Testis (tissue), 3 donors: ENCODE results near the gene COX17. TPM values are rescaled to one million over a fixed set of nuclear protein-coding genes. Genes with fewer than 3 reads are reported as not detected.

Experiments
- DNase-seq: peaks from one replicate; pipeline ENCODE4 v3.0.0-alpha.2; 2019
- H3K27ac ChIP-seq, 2 donors: fragments of 200-600 bp; sonication (generic); one replicate each; pipeline ENCODE4 v1.5.1; 2019
- H3K27me3 ChIP-seq: fragments of 200-600 bp; sonication (generic); one replicate; pipeline ENCODE4 v1.5.1; 2019
- H3K36me3 ChIP-seq: fragments of 200-600 bp; sonication (generic); one replicate; pipeline ENCODE4 v1.5.1; 2017; ENCODE audit warnings: low read depth; ENCODE audit errors: missing control alignments
- H3K4me1 ChIP-seq: fragments of 200-600 bp; sonication (generic); one replicate; pipeline ENCODE4 v1.5.1; 2019
- H3K4me3 ChIP-seq, 2 donors: fragments of 200-600 bp; sonication (generic); one replicate each; pipeline ENCODE4 v1.5.1; 2017 to 2019
- H3K9me3 ChIP-seq: fragments of 200-600 bp; sonication (generic); one replicate; pipeline ENCODE4 v1.5.1; 2017
- POLR2A ChIP-seq: fragments of 450-650 bp; IDR thresholded peaks from one replicate; pipeline ENCODE4 v1.6.1; 2017; ENCODE audit warnings: antibody characterized with exemption, mild to moderate bottlenecking, moderate library complexity
- WGBS, 2 donors: methylation state at CpG; one replicate each; pipeline ENCODE4 v1.1.5; 2018; 5-methylcytosine and 5-hydroxymethylcytosine counted together
- intact Hi-C: fragments of 100-400 bp; cut with DNase I; formaldehyde crosslinking; loops from one replicate; pipeline ENCODE4 v1.15.1; 2023; ENCODE audit warnings: low total_unique reads
- polyA plus RNA-seq: library from polyadenylated mRNA; stranded (reverse); fragments of 350-450 nt; fragmentation: Illumina TruSeq; extraction: RNeasy Lipid Tissue Mini Kit (QIAGEN cat#74804); gene quantifications from one replicate; pipeline ENCODE4 v1.2.3, GENCODE V29; 2014; ENCODE audit warnings: low read depth, low replicate concordance; ENCODE audit not compliant: insufficient read depth
- total RNA-seq, 2 donors: library from RNA; depleted of rRNA; stranded (reverse); fragments of >200 nt; gene quantifications; one replicate each; pipeline ENCODE4 v1.2.3, GENCODE V29; 2016
- TF ChIP-seq, protein P1 (sequence below), 3 experiments: fragments of 450-650 bp in 2 of 3; fragments of 200-600 bp in 1 of 3; sonication (generic) in 1 of 3; IDR thresholded peaks; one replicate each; pipeline ENCODE4 v1.5.1; 2016 to 2019; ENCODE audit warnings: antibody characterized with exemption in 3 of 3, mild to moderate bottlenecking in 2 of 3, moderate library complexity in 1 of 3

COX17 gene
- total and polyA plus RNA-seq, 3 donors from 2014 or later, result 35.4 to 81.7 (median 39.1) TPM

DNA sequence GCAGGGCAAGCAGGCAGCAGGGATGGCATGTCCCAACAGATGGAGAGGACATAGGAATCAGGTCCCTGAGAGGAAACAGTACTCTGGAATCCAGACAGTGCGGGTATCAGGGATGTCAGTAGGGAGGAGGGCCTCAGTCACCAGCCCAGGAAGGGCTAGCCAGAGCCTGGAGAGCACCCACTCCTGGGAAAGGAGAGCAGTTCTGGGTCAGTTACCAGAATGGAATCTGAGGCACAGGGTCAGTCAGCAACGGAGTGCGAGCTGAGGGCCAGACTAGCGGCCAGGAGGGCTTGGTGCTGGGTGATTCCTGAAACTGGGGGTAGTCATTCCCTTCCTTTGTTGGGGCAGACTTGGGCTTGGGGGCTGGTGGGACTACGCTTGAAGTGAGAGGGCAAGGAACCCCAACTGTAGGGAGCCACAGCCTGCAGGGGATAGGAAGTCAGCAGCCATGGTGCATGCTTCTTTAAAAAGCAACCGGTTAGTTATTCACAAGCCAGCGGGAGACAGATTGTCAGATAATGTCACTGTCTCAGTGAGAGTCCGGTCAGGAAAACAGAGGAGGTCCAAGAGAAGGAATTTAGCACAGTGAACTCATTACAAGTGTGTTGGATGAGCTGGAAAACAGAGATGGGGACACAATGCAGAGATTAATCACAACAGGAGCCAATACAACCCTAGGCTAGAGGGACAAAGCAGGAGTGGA, 51.6 kb downstream of the COX17 start:
- no peaks in the 10 kb centered on the region for H3K36me3 ChIP-seq
- H3K9me3 ChIP-seq, result no peaks in the 10 kb centered on the region
- H3K27me3 ChIP-seq, result no peaks in the 10 kb centered on the region
- H3K4me3 ChIP-seq, result no peak overlapping the region
- no peak for DNase-seq
- intact Hi-C loops, result no loop called here
- H3K27ac ChIP-seq, result no peak overlapping the region
- TF ChIP-seq, protein P1, sequence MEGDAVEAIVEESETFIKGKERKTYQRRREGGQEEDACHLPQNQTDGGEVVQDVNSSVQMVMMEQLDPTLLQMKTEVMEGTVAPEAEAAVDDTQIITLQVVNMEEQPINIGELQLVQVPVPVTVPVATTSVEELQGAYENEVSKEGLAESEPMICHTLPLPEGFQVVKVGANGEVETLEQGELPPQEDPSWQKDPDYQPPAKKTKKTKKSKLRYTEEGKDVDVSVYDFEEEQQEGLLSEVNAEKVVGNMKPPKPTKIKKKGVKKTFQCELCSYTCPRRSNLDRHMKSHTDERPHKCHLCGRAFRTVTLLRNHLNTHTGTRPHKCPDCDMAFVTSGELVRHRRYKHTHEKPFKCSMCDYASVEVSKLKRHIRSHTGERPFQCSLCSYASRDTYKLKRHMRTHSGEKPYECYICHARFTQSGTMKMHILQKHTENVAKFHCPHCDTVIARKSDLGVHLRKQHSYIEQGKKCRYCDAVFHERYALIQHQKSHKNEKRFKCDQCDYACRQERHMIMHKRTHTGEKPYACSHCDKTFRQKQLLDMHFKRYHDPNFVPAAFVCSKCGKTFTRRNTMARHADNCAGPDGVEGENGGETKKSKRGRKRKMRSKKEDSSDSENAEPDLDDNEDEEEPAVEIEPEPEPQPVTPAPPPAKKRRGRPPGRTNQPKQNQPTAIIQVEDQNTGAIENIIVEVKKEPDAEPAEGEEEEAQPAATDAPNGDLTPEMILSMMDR (IDR thresholded peaks at IDR 0.05), result no peak
- TF ChIP-seq POLR2A, result no peak
- peaks cover 6% of the 10 kb centered on the region for H3K4me1 ChIP-seq
- 77 to 84% methylated on average over 6 to 8 of the region's 8 CpGs for WGBS, 2 donors

DNA sequence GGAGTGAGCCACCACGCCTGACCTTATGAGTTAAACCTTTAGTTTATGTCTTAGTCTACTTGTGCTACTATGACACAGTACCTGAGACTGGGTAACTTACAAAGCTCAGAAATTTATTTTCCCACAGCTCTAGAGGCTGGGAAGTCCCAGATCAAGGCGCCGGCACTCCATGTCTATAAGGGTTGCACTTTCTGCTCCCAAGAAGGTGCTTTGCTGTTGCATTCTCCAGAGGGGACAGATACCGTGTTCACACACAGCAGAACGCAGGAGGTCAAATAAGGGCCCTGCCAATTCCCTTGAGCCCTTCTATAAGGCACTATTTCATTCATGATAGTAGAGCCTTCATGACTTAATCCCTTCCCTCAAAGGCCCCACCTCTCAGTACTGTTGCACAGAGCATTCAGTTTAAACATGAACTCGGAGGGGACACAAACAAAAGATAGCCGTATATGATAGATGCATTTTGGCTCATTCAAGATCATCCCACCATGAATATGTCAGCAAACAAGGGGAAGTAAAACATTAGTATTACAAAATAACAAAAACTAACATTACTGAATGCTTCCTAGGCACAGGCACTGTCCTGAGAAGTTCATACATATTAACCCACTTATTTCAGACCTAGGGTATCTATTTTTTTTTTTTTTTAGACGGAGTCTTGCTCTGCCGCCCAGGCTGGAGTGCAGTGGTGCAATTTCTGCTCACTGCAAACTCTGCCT, 53.0 kb downstream of the COX17 start:
- H3K36me3 ChIP-seq, result no peaks in the 10 kb centered on the region
- no peak overlapping the region for H3K4me3 ChIP-seq
- no peaks in the 10 kb centered on the region for H3K27me3 ChIP-seq
- no peaks in the 10 kb centered on the region for H3K9me3 ChIP-seq
- no peak for DNase-seq
- no peak overlapping the region for H3K27ac ChIP-seq
- H3K4me1 ChIP-seq, result no peaks in the 10 kb centered on the region
- intact Hi-C loops, result no loop called here
- 93 to 94% methylated on average over 9 of the region's 9 CpGs for WGBS, 2 donors
- TF ChIP-seq POLR2A, result no peak
- TF ChIP-seq, protein P1 (IDR thresholded peaks at IDR 0.05), result no peak

DNA sequence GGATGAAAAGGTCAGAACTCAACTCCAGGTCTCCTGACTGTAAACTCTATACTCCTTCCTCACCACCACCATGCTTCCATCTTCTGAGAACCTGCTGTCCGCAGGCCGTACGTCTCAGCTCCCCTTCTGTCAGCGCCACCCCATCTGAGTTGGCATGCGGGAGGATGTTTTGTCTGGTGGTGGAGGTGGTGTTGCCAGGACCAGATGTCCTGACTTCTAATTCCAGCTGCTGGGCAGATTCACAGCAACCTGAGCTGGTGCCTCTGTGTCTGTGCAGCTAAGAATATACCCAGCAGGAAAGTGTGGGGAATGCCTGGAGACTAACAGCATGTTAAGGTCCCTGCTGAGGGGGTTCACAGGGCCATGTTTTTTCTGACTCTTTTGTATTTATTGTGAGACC, 56.3 kb downstream of the COX17 start:
- H3K36me3 ChIP-seq, result no peaks in the 10 kb centered on the region
- no peaks in the 10 kb centered on the region for H3K27me3 ChIP-seq
- intact Hi-C loops, result no loop called here
- H3K9me3 ChIP-seq, result no peaks in the 10 kb centered on the region
- no peak for DNase-seq
- H3K27ac ChIP-seq, result no peak overlapping the region
- WGBS, 2 donors, result 87 to 91% methylated on average over 5 of the region's 5 CpGs
- H3K4me3 ChIP-seq, result no peak overlapping the region
- H3K4me1 ChIP-seq, result no peaks in the 10 kb centered on the region
- TF ChIP-seq, protein P1 (IDR thresholded peaks at IDR 0.05), result no peak
- TF ChIP-seq POLR2A, result no peak

Other genes starting within 250 kb of the COX17 start
- gene TMEM39A, start 213.8 kb downstream of the COX17 start, total RNA-seq, result 10 to 100 TPM; 39.8 to 46.0 TPM
- 33.5 TPM for gene TMEM39A, start 213.8 kb downstream of the COX17 start, polyA plus RNA-seq
- gene POGLUT1, start 208.4 kb downstream of the COX17 start, total RNA-seq, result 10 to 100 TPM; 11.4 to 11.6 TPM
- 8.8 TPM for gene POGLUT1, start 208.4 kb downstream of the COX17 start, polyA plus RNA-seq
- 10 to 100 TPM; 70.9 to 81.4 TPM for gene TIMMDC1, start 178.9 kb downstream of the COX17 start, total RNA-seq
- gene TIMMDC1, start 178.9 kb downstream of the COX17 start, polyA plus RNA-seq, result 109 TPM
- 1 to 10 TPM in 1 of 2 donors, under 1 TPM in 1; 0.74 to 2.0 TPM for gene CD80, start 117.8 kb downstream of the COX17 start, total RNA-seq
- 0.42 TPM for gene CD80, start 117.8 kb downstream of the COX17 start, polyA plus RNA-seq
- 1 to 10 TPM; 7.9 to 8.6 TPM for gene ADPRH, start 97.9 kb downstream of the COX17 start, total RNA-seq
- gene ADPRH, start 97.9 kb downstream of the COX17 start, polyA plus RNA-seq, result 8.0 TPM
- gene PLA1A, start 79.5 kb downstream of the COX17 start, total RNA-seq, result 1 to 10 TPM in 1 of 2 donors, under 1 TPM in 1; 0.87 to 2.7 TPM
- gene PLA1A, start 79.5 kb downstream of the COX17 start, polyA plus RNA-seq, result 8.7 TPM
- gene POPDC2, start 16.8 kb downstream of the COX17 start, total RNA-seq, result 1 to 10 TPM; 4.1 to 5.7 TPM
- 8.0 TPM for gene POPDC2, start 16.8 kb downstream of the COX17 start, polyA plus RNA-seq
- 10 to 100 TPM; 28.3 to 47.6 TPM for gene CFAP91, start 25.6 kb upstream of the COX17 start, total RNA-seq
- gene CFAP91, start 25.6 kb upstream of the COX17 start, polyA plus RNA-seq, result 58.0 TPM
- gene NR1I2, start 104.7 kb upstream of the COX17 start, total RNA-seq, result under 1 TPM; 0.47 to 0.74 TPM
- gene NR1I2, start 104.7 kb upstream of the COX17 start, polyA plus RNA-seq, result 0.57 TPM